ENCODE data around the gene DEXI.
"Not testable (repeated sequence)": the region's sequence is repeated elsewhere in the genome, so short reads cannot be mapped to it uniquely, and the experiment has no call there.

DEXI gene

GRCh38 chr16:10929853-10930754 is 12.2 kb downstream of the DEXI start:
- no peaks in the 10 kb centered on the region for H3K4me1 Mint-ChIP-seq
- H3K4me3 Mint-ChIP-seq, result no peak overlapping the region
- no peaks in the 10 kb centered on the region for H3K9me3 Mint-ChIP-seq
- no peak overlapping the region for H3K27ac Mint-ChIP-seq
- no peak for TF ChIP-seq CTCF (IDR thresholded peaks at IDR 0.05; ENCODE audit: unreplicated experiment in 3 of 3)
- peaks cover 33% of the 10 kb centered on the region for H3K36me3 Mint-ChIP-seq (ENCODE audit: low read depth)
- no peaks in the 10 kb centered on the region for H3K27me3 Mint-ChIP-seq (ENCODE audit: low read depth)

GRCh38 chr16:10929097-10929496 is 13.2 kb downstream of the DEXI start:
- H3K4me1 Mint-ChIP-seq; H3K4me3 Mint-ChIP-seq; H3K9me3 Mint-ChIP-seq; H3K27ac Mint-ChIP-seq; H3K27me3 Mint-ChIP-seq (ENCODE audit: low read depth): not testable (repeated sequence)
- peaks cover 41% of the 10 kb centered on the region for H3K36me3 Mint-ChIP-seq (ENCODE audit: low read depth)

GRCh38 chr16:10927497-10928112 is 14.7 kb downstream of the DEXI start:
- H3K4me1 Mint-ChIP-seq, result peaks cover 5% of the 10 kb centered on the region
- H3K27me3 Mint-ChIP-seq (ENCODE audit: low read depth), result no peaks in the 10 kb centered on the region
- no peak overlapping the region for H3K4me3 Mint-ChIP-seq
- H3K9me3 Mint-ChIP-seq, result no peaks in the 10 kb centered on the region
- H3K27ac Mint-ChIP-seq, result no peak overlapping the region
- H3K36me3 Mint-ChIP-seq (ENCODE audit: low read depth), result peaks cover 42% of the 10 kb centered on the region
- TF ChIP-seq CTCF (IDR thresholded peaks at IDR 0.05; ENCODE audit: unreplicated experiment in 3 of 3), result no peak

GRCh38 chr16:10926867-10927266 is 15.4 kb downstream of the DEXI start:
- Mint-ChIP-seq H3K4me1 (peaks cover 5% of the 10 kb centered on the region), H3K9me3 (no peaks in the 10 kb centered on the region), H3K27me3 (ENCODE audit: low read depth) (peaks cover 3% of the 10 kb centered on the region), H3K4me3 (no peak overlapping the region), H3K36me3 (ENCODE audit: low read depth) (peaks cover 42% of the 10 kb centered on the region), H3K27ac (no peak overlapping the region)
- TF ChIP-seq CTCF (IDR thresholded peaks at IDR 0.05; ENCODE audit: unreplicated experiment in 3 of 3), result no peak

GRCh38 chr16:10926094-10926493 is 16.2 kb downstream of the DEXI start:
- Mint-ChIP-seq H3K9me3 (no peaks in the 10 kb centered on the region), H3K4me3 (no peak overlapping the region), H3K27me3 (ENCODE audit: low read depth) (peaks cover 3% of the 10 kb centered on the region), H3K4me1 (peaks cover 9% of the 10 kb centered on the region), H3K36me3 (ENCODE audit: low read depth) (peaks cover 38% of the 10 kb centered on the region), H3K27ac (no peak overlapping the region)
- no peak for TF ChIP-seq CTCF (IDR thresholded peaks at IDR 0.05; ENCODE audit: unreplicated experiment in 3 of 3)

- not testable (repeated sequence) for H3K27me3 Mint-ChIP-seq (ENCODE audit: low read depth); H3K27ac Mint-ChIP-seq; H3K4me3 Mint-ChIP-seq; H3K9me3 Mint-ChIP-seq
- Mint-ChIP-seq H3K36me3 (ENCODE audit: low read depth) (peaks cover 37% of the 10 kb centered on the region), H3K4me1 (peaks cover 15% of the 10 kb centered on the region)
Measured at GRCh38 chr16:10925285-10925684, 17.0 kb downstream of the DEXI start.

All from nephron (organoid).